Ecto neural progenitor cell (in vitro differentiated cells): ENCODE results near the gene KRT1.
"Not testable (repeated sequence)": the region's sequence is repeated elsewhere in the genome, so short reads cannot be mapped to it uniquely, and the experiment has no call there.

Source experiments
- DNase-seq: peaks from one replicate; pipeline ENCODE4 v3.0.0-alpha.2; 2018; ENCODE audit warnings: low spot score

Gene KRT1

DNA sequence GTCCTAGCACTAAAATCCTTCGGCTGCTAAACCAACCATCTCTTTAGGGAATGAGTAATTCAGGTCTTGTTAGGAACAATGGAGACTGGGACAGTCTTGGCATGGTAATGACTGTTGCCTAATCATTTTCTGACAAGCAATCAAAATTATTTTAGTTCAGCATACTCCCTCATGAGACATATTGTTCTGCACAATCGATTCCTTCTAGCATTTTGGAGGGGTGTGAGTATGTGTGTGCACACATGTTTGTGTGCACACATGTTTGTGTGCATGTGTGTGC, 2.1 kb upstream of the KRT1 start:
- no peak for DNase-seq

GRCh38 chr12:52681526-52682380, 1.5 kb upstream of the KRT1 start:
- no peak for DNase-seq

DNA sequence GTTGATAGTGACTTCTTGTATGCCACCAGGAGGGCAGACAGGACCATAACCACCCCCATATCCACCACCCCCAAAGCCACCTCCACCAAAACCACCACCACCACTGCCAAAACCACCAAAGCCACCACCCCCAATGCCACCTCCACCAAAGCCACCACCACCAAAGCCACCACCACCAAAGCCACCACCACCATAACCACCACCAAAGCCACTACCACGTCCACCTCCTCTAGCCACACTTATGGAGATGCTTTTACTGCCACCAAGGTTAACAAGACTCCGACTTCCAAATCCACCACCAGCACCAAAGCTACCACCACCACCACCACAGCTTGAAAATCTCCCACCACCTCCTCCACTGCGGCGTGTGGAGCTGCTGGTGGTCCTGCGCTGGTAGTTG, 332 bp downstream of the KRT1 start:
- DNase-seq = no peak

DNA sequence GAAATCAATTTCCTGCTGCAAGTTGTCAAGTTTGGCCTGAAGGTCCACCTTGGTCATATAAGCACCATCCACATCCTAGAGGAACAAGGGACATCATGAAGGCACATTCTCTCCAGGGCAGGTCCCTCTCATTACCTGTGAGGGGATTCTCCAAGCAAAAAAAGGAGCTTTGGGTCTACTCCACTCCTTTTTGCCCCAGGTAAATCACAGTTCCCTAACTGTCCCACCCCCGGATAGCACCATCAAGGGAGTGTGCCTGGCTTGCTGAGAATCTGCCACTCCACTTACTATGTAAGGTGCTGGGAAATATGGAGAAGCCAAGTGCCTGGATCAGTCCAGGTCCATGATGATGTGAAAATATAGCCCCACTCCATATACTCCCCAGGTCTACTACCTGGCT, 2.5 kb downstream of the KRT1 start:
- DNase-seq = no peak

DNA sequence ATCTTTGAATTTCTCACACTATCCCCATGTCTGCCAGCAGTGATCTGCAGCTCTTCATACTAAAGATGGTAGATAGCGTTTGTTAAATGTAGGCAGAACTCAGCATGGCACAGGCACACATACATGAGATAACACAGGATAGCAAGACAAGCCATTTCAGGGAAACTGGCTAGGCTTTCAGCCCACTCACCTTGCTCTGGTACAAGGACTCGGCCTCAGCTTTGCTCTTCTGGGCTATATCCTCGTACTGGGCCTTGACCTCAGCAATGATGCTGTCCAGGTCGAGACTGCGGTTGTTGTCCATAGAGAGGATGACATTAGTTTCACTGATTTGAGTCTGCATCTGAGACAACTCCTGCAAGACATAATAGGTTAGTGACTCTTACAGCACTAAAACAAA, 3.1 kb downstream of the KRT1 start:
- no peak for DNase-seq

- no peak for DNase-seq
These were observed 4.0 kb downstream of the KRT1 start for GRCh38 chr12:52676163-52676562.

GRCh38 chr12:52675301-52675701, 4.9 kb downstream of the KRT1 start:
- no peak for DNase-seq

DNA sequence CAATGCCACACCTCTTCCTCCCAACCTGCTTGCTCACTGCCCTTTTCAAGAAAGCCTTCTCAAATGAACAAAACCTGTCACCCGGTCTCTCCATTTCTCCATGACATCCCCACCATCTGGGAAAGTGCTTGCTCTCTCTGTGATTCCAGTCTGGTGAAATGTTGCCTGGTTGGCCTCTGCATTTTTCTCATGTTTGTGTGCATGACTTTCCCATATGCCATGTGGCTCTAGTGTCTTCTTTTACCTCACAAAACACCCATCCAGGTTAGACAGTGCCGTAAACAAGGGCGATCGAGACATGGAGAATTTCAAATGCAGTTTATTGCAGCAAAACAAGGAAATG, 5.8 kb downstream of the KRT1 start:
- DNase-seq = no peak

- no peak for DNase-seq
These were observed 6.3 kb downstream of the KRT1 start for GRCh38 chr12:52673713-52674432.

DNA sequence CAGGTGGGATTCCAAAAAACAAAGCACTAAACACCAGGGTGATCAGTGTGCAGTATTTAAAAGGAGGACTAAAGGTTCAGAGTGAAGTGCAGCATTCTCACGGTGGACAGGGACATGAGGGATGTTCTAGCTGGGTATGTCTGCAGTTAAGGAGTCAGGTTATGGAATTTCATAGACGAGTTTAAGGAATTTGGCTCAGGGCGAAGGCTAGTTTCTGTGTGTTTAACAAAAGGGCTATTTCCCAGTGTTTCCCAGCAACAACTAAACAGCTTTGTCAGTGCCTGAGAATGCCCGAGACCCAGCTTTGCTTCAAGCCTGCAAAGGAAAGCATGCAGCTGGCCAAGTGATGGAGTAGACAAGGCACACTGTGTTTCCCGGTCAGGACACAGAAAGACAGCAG, 7.0 kb downstream of the KRT1 start:
- no peak for DNase-seq

GRCh38 chr12:52672321-52672933, 7.8 kb downstream of the KRT1 start:
- no peak for DNase-seq

DNA sequence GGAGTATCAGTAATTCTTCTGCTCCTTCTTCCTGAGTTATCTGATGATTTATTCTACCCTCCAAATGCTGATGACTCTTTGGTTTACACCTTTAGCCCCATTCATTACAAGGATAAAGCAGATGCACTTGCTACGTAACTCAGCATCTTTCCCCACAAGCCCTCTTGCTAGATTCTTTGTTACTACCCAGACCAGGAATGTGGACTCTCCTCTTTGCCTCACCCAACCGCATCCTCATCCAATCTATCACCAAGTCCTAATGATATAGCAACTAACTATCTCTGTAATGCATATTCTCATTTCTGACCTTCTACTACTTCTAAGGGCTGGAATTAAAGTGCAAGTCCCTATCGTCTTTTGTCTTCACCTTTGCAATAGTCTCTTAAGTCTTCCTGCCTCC, 9.2 kb downstream of the KRT1 start:
- no peak for DNase-seq

DNA sequence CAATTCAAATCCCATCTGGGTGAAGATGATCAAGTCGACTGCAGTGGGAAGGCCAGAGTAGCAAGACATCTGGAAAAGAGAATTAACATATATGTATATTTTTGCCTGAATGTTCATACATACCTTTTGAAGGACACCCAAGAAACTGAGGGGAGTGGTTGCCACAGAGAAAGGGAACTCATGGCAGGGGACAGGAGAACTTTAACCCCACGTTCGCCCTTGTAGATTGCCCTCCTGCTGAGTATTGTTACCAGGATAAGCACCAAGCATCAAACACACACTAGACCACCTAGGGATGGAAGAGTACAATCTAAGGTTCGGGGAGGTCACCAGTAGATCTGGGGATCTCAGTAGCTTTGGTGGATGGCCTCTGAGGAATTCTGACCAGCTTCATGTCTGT, 9.7 kb downstream of the KRT1 start:
- DNase-seq = no peak

- DNase-seq = not testable (repeated sequence)
These were observed 10.3 kb downstream of the KRT1 start for GRCh38 chr12:52669941-52670340.

DNA sequence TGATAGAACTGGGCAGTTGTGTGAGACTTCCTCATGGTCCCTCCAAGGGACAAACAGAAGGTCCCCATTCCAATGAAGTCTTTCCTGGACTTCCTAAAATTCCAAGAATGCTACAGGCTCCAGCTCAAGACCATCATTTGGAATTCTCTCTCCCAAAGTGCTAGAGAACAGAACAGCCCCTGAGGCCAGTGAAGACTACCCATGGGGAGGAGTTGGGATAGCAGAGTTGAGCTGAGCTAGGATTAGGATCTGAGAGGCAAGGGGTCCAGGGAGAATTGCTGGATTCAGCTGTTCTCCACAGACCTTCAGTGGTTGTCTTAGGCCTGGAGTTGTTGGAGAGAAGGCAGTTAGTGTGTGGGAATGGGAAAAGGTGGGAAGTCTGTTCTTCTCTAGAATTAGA, 10.8 kb downstream of the KRT1 start:
- no peak for DNase-seq

GRCh38 chr12:52667931-52668330, 12.3 kb downstream of the KRT1 start:
- DNase-seq = no peak

- DNase-seq = no peak
These were observed 12.7 kb downstream of the KRT1 start for GRCh38 chr12:52667509-52667908.

DNA sequence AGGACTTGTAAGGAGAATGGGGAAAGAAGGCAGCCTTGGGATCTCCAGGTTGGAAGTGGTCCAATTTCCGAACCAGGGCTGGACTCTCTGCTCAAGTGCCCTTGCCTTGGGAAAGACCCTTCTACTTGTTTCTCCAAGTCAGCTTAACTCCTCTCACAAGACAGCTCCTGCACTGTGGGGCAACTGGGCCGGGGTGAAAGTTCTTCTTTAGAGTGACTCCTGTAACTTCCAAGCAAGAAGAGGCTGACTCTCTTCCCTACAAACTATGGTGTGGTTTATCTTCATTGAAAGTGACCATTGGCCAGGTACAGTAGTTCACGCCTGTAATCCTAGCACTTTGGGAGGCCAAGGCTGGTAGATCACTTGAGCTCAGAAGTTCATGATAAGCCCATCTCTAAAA, 13.7 kb downstream of the KRT1 start:
- no peak for DNase-seq

DNA sequence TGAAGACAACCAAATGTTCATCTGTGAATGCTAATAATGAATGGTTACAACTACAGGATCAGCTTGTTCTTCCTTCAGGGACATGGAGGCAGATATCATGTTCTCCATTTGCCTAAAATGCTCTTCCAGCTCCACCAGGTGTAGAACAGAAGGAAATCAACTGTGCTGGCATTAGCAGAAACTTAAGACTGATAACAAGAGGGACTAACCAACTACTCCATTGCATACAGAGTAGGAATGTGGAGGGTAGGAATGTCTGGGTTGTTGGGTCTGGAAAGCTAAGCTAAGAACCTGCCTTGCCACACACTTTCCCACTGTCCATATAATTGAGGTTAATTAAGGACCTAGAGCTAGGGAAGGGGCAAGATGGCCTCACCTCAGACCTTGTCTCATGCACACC, 16.8 kb downstream of the KRT1 start:
- no peak for DNase-seq

DNA sequence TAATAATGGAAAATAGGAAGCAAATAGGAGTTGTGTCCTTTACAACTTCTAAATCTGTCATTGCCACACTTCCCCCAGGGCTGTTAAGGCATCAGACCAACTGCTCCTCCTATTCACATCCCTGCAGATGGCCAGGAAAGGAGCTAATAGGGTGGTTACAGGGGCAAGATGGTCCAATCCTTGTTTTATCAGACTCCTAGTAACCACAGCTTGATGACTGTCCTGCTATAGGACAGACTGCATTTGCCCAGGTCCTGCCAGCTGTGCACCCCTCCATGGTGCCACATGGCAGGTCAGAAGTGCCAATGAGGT, 17.3 kb downstream of the KRT1 start:
- no peak for DNase-seq

- DNase-seq = no peak
These were observed 17.9 kb downstream of the KRT1 start for GRCh38 chr12:52662093-52662917.

GRCh38 chr12:52661668-52662067, 18.5 kb downstream of the KRT1 start:
- no peak for DNase-seq

DNA sequence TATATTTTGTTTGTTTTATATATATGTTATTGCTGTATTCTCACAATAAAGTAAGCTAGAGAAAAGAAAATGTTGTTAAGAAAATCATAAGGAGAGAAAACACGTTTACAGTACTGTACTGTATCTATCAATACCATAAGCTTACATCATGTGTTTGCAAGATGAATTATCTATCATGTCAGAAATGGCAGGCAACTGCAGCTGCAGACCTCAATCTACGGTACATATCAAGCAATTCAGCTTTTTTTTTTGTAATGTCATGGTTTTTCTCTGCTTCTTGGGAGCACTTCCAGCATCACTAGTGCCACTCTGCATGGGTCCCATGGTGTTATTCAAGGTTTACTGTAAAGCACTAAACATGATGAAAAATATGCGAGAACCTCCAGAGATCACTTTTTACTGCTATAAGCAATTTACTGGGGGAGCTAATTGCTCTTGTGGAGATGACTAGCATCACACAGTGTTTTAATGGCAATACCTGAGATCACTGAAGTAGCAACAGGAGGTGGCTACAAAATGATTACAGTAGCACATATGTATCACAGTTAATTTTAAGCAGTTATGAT, 19.2 kb downstream of the KRT1 start:
- DNase-seq = no peak
